ENCODE data around the gene SMG5. TPM values are rescaled to one million over a fixed set of nuclear protein-coding genes. Genes with fewer than 3 reads are reported as not detected.
"Not testable (repeated sequence)": the region's sequence is repeated elsewhere in the genome, so short reads cannot be mapped to it uniquely, and the experiment has no call there.

SMG5 gene
- total RNA-seq, 4 donors from 2014 or later: 56.9 to 88.4 (median 61.0) TPM

DNA sequence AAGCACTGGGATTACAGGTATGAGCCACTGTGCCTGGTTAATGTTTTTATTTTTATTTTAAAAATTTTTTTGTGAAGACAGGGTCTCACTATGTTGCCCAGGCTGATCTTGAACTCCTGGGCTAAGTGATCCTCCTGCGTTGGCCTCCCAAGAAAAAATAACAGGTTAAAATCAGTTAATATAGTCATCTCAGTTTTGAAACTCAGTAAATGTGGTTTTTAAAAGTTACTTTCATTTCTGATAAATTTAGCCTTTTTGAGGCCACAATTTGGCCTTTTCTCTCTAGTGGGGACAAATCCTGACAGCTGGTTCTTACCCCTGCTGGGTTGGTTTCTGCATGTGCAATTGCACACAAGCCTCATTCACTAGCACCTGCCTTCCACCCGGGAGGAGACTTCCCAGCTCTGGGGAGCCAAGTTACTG lies 56.5 kb downstream of the SMG5 start:
- intact Hi-C loops (cut with DNase I; ENCODE audit: low total_unique reads): no loop called here
- WGBS, 2 donors: 77 to 88% methylated on average over 2 of the region's 2 CpGs
- no peak overlapping the region for H3K4me3 ChIP-seq (ENCODE audit: low read depth, poor library complexity, severe bottlenecking)
- DNase-seq (ENCODE audit: low spot score in 2 of 2): no peak
- TF ChIP-seq CTCF (IDR thresholded peaks at IDR 0.05) (no peak), POLR2A (IDR thresholded peaks at IDR 0.05) (no peak)

- DNase-seq (ENCODE audit: low spot score in 2 of 2): no peak
- 4 to 13% methylated on average over 2 of the region's 2 CpGs for WGBS, 2 donors
- intact Hi-C loops (cut with DNase I; ENCODE audit: low total_unique reads): no loop called here
- no peak for TF ChIP-seq POLR2A (IDR thresholded peaks at IDR 0.05)
- no peak for TF ChIP-seq CTCF (IDR thresholded peaks at IDR 0.05)
- H3K4me3 ChIP-seq (ENCODE audit: low read depth, poor library complexity, severe bottlenecking): no peak overlapping the region
Measured at GRCh38 chr1:156225677-156226014, 57.0 kb downstream of the SMG5 start.

DNA sequence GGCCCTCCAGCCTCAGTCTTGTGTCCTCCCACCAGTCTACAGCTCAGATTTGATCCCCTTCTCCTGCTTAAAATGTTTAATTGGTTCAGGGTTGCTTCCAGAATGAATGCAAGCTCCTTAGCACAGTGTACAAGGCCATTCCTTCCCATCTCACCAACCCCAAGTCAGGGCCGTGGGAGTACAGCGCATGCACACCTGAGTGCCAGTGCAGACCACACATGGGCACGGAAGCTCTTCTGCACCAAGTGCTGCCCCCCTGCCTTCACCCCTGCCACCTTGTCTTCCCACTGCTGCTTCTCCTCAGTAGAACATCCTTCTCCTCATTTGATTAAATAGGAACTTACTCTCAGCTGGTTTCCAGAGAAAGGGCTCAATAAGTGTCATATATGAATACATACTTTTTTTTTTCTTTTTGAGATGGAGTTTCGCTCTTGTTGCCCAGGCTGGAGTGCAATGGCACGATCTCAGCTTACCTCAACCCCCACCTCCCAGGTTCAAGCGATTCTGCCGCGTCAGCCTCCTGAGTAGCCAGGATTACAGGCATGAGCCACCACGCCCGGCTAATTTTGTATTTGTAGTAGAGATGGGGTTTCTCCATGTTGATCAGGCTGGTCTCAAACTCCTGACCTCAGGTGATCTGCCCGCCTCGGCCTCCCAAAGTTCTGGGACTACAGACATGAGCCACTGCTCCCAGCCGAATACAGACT lies 60.5 kb downstream of the SMG5 start:
- no peak for DNase-seq (ENCODE audit: low spot score in 2 of 2)
- TF ChIP-seq CTCF (IDR thresholded peaks at IDR 0.05) (no peak), POLR2A (IDR thresholded peaks at IDR 0.05) (no peak)
- intact Hi-C loops (cut with DNase I; ENCODE audit: low total_unique reads): loop anchor here (5.0 kb wide), 2 partner anchors 75 to 130 kb away; no protein-coding TSS in a partner anchor
- no peak overlapping the region for H3K4me3 ChIP-seq (ENCODE audit: low read depth, poor library complexity, severe bottlenecking)
- WGBS, 2 donors: 89 to 91% methylated on average over 13 of the region's 13 CpGs

DNA sequence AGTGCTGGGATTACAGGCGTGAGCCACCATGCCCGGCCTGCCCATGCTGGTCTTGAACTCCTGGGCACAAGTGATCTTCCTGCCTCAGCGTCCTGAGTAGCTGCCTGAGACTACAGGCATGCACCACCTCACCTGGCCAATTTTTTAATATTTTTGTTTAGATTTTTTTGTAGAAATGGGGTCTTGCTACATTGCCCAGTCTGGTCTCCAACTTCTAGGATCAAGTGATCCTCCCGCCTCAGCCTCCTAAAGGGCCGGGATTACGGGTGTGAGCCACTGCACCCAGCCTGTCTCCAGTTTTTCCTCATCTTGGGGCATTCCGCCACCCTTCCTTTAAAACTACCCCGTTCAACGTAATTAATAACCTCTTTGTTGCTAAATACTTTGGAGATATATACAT lies 62.4 kb downstream of the SMG5 start:
- intact Hi-C loops (cut with DNase I; ENCODE audit: low total_unique reads): loop anchor here (5.0 kb wide), 2 partner anchors 73 to 128 kb away; no protein-coding TSS in a partner anchor
- TF ChIP-seq POLR2A (IDR thresholded peaks at IDR 0.05) (no peak), CTCF (IDR thresholded peaks at IDR 0.05) (no peak)
- WGBS, 2 donors: 92 to 95% methylated on average over 9 of the region's 9 CpGs

GRCh38 chr1:156217871-156218270 lies 64.8 kb downstream of the SMG5 start:
- TF ChIP-seq POLR2A (IDR thresholded peaks at IDR 0.05): no peak
- intact Hi-C loops (cut with DNase I; ENCODE audit: low total_unique reads): no loop called here
- 9 to 22% methylated on average over 2 of the region's 2 CpGs for WGBS, 2 donors
- DNase-seq (ENCODE audit: low spot score in 2 of 2): no peak
- H3K4me3 ChIP-seq (ENCODE audit: low read depth, poor library complexity, severe bottlenecking): no peak overlapping the region

More for the DNA sequence above, 62.4 kb downstream of the SMG5 start:
- DNase-seq (ENCODE audit: low spot score in 2 of 2): no peak
- H3K4me3 ChIP-seq (ENCODE audit: low read depth, poor library complexity, severe bottlenecking): no peak overlapping the region

- DNase-seq (ENCODE audit: low spot score in 2 of 2); H3K4me3 ChIP-seq (ENCODE audit: low read depth, poor library complexity, severe bottlenecking); intact Hi-C loops (cut with DNase I; ENCODE audit: low total_unique reads): not testable (repeated sequence)
- 96 to 98% methylated on average over 55 of the region's 55 CpGs for WGBS, 2 donors
Measured at GRCh38 chr1:156216361-156217086, 66.1 kb downstream of the SMG5 start.

Data from lower leg skin (tissue), 4 donors.